ENCODE results near the gene PPFIA4.
"Not testable (repeated sequence)": the region's sequence is repeated elsewhere in the genome, so short reads cannot be mapped to it uniquely, and the experiment has no call there.

The PPFIA4 gene

GRCh38 chr1:203017061-203017460 lies 9.2 kb upstream of the PPFIA4 start:
- DNase-seq (ENCODE audit: low read depth in 1 of 2, low spot score in 1 of 2) = no peak

- DNase-seq (ENCODE audit: low read depth in 1 of 2, low spot score in 1 of 2) = no peak
These were observed 8.6 kb upstream of the PPFIA4 start for GRCh38 chr1:203017692-203018091.

- DNase-seq (ENCODE audit: low read depth in 1 of 2, low spot score in 1 of 2) = not testable (repeated sequence)
These were observed 3.4 kb upstream of the PPFIA4 start for GRCh38 chr1:203022855-203023254.

- DNase-seq (ENCODE audit: low read depth in 1 of 2, low spot score in 1 of 2) = no peak
These were observed 633 bp upstream of the PPFIA4 start for GRCh38 chr1:203025686-203026030.

- no peak for DNase-seq (ENCODE audit: low read depth in 1 of 2, low spot score in 1 of 2)
These were observed 674 bp downstream of the PPFIA4 start for GRCh38 chr1:203026666-203027663.

- no peak for DNase-seq (ENCODE audit: low read depth in 1 of 2, low spot score in 1 of 2)
These were observed 1.9 kb downstream of the PPFIA4 start for GRCh38 chr1:203028067-203028783.

GRCh38 chr1:203028784-203029553 lies 2.7 kb downstream of the PPFIA4 start:
- no peak for DNase-seq (ENCODE audit: low read depth in 1 of 2, low spot score in 1 of 2)

GRCh38 chr1:203031467-203031866 lies 5.2 kb downstream of the PPFIA4 start:
- DNase-seq (ENCODE audit: low read depth in 1 of 2, low spot score in 1 of 2) = no peak

GRCh38 chr1:203033287-203033686 lies 7.0 kb downstream of the PPFIA4 start:
- no peak for DNase-seq (ENCODE audit: low read depth in 1 of 2, low spot score in 1 of 2)

DNA sequence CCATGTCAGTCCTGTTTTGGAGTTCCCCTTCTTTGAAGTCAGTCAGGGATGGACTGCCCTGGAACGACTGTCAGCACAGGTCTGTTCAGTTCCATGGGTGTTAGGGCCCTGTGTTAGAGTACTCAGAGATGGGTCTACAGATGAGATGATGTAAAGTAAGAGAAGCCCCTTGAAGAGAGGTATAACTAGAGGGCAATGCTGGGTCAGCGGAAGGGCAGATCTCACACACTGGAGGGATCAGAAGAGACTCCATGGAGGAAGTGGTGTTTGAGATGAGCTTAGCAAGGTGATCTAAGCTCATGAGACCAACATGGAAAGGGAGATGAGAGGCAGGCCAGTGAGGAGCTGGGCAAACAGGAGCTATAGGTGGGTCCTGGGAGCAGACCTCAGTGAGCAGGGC lies 7.6 kb downstream of the PPFIA4 start:
- no peak for DNase-seq (ENCODE audit: low read depth in 1 of 2, low spot score in 1 of 2)

- DNase-seq (ENCODE audit: low read depth in 1 of 2, low spot score in 1 of 2) = no peak
These were observed 8.3 kb downstream of the PPFIA4 start for GRCh38 chr1:203034422-203035110.

- no peak for DNase-seq (ENCODE audit: low read depth in 1 of 2, low spot score in 1 of 2)
These were observed 9.1 kb downstream of the PPFIA4 start for GRCh38 chr1:203035111-203036000.

DNA sequence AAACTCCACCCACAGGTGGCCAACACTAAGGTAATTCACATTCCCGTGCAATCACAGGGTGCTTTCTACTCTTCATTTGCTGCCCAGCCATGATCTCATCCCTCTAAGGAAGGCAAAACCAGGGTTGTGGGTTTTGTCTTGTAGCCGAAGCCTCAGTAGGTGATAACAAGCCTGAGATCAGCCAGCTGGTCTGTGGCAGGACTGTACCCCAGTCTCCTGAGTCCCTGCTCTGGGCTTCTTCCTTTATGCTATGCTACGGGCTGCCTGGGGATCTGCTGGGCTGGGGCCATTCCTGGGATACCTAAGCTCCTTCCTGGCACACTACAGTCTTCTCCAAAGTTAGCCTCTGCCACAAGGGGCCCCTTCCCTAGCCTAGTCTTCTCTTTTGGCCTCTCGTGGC lies 9.8 kb downstream of the PPFIA4 start:
- DNase-seq (ENCODE audit: low read depth in 1 of 2, low spot score in 1 of 2) = no peak

GRCh38 chr1:203036537-203036936 lies 10.2 kb downstream of the PPFIA4 start:
- no peak for DNase-seq (ENCODE audit: low read depth in 1 of 2, low spot score in 1 of 2)

- DNase-seq (ENCODE audit: low read depth in 1 of 2, low spot score in 1 of 2) = no peak
These were observed 11.4 kb downstream of the PPFIA4 start for GRCh38 chr1:203037509-203038190.

DNA sequence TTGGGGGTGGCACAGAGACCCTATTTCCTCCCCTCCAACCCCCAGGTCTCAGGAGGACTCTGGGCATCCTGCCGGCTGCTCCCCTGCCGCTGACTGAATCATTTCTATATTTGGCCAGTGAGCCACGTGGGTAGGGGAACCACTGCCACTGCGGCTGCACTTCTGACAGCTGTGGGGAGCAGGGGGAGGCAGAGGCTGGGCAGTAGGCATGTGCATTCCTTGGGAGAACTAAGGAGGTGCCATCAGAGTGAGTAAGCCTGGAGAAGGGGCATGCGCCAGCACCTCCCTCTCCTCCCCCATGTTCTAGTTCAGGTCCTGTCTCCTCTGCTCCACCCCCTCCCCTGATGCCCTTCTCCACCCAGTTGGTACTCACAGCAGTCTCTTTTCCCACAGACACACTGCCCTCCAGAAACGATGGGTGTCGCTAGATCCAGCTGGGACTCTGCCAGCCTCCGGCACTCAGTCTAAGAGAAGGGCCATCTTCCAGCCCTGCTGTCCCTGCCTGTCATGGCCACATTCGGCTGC lies 12.0 kb downstream of the PPFIA4 start:
- DNase-seq (ENCODE audit: low read depth in 1 of 2, low spot score in 1 of 2) = no peak

DNA sequence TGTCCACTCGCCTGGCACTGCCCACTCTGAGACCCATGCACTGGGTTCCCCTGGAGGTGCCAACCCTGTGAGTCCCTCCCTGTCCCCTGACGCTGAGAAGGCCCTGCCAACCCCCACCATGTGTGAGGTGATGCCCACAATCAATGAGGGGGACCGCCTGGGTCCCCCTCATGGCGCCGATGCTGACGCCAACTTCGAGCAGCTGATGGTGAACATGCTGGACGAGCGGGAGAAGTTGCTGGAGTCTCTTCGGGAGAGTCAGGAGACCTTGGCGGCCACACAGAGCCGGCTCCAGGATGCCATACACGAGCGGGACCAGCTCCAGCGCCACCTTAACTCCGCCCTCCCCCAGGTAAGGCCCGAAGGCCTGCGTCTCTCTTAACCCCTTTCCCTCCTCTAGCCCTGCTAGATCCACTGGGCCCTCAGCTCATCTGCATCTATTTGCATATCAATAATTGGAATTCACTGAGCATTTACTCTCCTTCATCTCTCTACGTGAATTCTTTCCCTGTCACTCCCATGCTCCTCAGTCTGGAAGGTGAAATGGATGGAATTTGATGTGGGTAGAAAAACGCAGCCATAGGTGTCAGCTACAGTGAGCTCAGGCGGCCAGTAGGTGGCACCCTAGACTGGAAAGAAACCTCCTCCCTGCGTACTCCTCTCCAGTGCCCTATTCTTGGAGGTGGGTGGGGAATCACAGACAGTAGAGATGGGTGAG lies 12.8 kb downstream of the PPFIA4 start:
- peak; percentile 18 to 35 for DNase-seq (ENCODE audit: low read depth in 1 of 2, low spot score in 1 of 2)

All from activated T-helper 1 cell treated with anti-CD3 and anti-CD28 coated beads, Interleukin-2, amount 50 U/mL, for 16 hours (primary cell).